NCI-H1436 (cell line): ENCODE results near the gene DDX50.
"Not testable (repeated sequence)": the region's sequence is repeated elsewhere in the genome, so short reads cannot be mapped to it uniquely, and the experiment has no call there.

Experiments
- DNase-seq: peaks from one replicate; lab custom pipeline; 2025; lab: John Stamatoyannopoulos, UW

DDX50 gene

DNA sequence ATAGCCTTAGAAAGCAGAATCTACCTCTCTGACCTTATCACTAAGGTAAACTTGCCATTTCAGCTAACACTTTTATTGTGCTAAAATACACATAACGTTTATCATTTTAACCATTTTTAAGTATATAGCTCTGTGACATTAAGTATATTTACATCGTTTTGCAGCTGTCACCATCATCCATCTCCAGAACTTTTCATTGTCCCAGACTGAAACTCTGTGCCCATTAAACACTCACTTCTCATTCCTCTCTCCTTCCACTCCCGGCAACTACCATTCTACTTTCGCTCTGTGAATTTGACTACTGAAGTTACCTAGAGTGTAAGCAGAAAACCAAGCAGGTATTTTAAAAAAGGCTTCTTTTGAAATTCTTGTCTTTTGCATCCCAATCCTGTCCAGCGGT is 1.3 kb downstream of the DDX50 start:
- DNase-seq = no peak

DNA sequence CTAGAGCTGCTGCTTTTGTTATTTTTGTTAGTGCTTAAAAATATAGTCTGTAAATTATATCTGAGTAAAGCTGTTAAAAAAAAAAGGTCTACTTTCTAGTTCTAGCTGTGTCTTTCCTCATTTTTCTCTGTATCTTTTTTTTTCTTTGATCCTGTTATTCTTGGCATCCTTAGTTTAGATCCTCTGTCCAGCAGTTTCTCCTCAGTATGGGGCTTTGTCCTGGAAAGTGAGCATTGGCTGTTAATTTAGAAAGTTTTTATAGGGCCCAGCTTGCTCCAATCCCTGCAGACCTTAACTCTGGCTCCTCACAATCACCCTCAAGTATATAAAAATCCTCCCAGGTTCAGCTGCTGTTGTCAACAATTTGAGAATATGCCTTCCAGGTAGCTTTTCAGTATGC is 23.5 kb downstream of the DDX50 start:
- no peak for DNase-seq

DNA sequence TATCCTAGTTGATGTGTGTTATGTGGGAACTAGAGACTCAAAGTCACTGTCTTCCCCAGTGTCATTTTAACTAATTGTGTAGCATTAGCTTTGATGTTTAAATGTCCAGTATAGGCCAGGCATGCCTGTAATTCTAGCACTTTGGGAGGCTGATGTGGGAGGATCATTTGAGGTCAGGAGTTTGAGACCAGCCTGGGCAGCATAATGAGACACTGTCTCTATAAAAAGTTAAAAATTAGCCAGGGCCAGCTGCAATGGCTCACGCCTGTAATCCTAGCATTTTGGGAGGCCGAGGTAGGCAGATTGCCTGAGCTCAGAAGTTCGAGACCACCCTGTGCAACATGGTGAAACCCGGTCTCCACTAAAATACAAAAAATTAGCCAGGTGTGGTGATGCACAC is 24.4 kb downstream of the DDX50 start:
- no peak for DNase-seq

DNA sequence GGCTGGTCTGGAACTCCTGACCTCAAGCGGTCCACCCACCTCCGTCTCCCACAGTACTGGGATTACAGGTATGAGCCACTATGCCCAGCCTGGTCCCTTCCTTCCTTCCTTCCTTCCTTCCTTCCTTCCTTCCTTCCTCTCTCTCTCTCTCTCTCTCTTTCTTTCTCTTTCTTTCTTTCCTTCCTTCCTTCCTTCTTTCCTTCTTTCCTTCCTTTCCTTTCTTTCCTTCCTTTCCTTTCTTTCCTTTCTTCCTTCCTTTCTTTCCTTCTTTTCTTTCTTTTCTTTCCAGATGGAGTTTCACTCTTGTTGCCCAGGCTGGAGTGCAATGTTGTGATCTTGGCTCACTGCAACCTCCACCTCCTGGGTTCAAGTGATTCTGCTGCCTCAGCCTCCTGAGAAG is 28.0 kb downstream of the DDX50 start:
- DNase-seq = not testable (repeated sequence)

DNA sequence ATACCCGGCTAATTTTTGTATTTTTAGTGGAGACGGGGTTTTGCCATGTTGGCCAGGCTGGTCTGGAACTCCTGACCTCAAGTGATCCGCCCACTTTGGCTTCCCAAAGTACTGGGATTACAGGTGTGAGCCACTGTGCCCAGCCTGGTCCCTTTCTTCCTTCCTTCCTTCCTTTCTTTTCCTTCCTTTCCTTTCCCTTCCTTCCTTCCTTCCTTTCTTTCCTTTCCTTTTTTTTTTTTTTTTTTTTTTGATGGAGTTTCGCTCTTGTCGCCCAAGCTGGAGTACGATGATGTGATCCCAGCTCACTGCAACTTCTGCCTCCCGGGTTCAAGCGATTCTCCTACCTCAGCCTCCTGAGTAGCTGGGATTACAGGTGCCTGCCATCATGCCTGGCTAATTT is 28.8 kb downstream of the DDX50 start:
- DNase-seq = not testable (repeated sequence)

- not testable (repeated sequence) for DNase-seq
Measured at GRCh38 chr10:68932860-68933259, 31.7 kb downstream of the DDX50 start.

- DNase-seq = no peak
Measured at GRCh38 chr10:68934994-68935393, 33.9 kb downstream of the DDX50 start.

- no peak for DNase-seq
Measured at GRCh38 chr10:68938117-68938516, 37.0 kb downstream of the DDX50 start.

- DNase-seq = no peak
Measured at GRCh38 chr10:68938884-68939283, 37.8 kb downstream of the DDX50 start.

- not testable (repeated sequence) for DNase-seq
Measured at GRCh38 chr10:68940917-68941316, 39.8 kb downstream of the DDX50 start.

DNA sequence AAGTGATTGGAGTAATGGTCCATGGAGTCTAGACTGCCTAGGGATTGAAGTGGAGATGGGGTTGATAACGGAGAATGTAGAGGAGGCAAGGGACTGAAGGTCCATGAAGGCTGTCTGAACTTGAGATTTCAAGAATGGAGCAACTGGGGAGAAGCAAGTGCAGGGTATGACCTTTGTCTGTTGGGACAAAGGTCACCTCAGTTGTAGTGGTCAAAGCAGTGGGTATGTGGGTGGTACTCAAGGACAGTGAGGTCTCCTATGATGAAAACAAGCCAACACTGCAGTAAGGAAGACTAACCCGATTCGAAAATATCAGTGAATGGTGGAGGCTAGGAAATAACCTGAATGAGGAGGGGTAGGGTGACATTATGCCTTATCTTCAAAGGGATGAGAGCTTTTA is 49.5 kb downstream of the DDX50 start:
- no peak for DNase-seq

DNA sequence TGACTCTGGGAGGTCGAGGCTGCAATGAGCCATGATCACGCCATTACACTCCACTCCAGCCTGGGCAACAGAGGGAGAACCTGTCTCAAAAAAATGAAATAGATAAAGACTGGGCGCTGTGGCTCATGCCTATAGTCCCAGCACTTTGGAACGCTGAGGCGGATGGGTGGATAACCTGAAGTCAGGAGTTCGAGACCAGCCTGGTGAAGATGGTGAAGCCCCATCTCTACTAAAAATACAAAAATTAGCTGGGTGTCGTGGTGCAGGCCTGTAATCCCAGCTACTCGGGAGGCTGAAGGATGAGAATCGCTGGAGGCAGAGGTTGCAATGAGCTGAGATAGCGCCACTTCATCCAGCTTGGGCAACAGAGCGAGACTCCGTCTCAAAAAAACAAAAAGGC is 53.8 kb downstream of the DDX50 start:
- DNase-seq = no peak

- DNase-seq = no peak
Measured at GRCh38 chr10:68955355-68955831, 54.3 kb downstream of the DDX50 start.

DNA sequence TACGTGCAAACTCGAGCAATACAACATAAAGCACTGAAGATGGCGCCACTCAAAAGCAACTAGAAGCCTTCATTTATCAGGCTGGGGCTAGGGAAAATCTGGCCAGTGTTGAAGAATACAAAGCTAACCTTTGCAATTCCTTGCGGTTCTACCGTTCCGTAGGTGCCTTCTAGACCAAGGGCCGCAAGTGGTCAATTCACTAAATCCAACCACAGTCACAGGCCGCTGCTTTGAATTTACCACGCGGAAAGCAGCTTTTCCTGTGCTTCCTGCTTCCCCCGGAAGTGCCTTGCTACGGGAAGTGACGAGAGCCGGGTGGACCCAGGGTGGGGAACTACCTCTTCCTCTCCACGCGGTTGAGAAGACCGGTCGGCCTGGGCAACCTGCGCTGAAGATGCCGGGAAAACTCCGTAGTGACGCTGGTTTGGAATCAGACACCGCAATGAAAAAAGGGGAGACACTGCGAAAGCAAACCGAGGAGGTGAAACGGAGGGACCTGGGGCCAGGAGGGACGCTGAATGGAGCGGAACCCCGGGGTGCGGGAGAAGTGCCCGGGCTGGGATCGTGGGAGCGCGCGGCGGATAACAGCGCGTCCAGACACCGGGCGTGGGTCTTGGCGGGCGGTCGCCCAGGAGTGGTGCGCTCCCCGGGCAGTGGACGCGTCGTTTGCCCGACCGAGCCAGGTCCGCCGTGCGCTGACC is 54.9 kb downstream of the DDX50 start, which contains the start of gene DDX21:
TSS of gene DDX21 (plus strand) at position 339 of the 701 bp plus-strand sequence. CDS start at position 395, 56 bp downstream.
- peak; percentile 84 for DNase-seq

DNA sequence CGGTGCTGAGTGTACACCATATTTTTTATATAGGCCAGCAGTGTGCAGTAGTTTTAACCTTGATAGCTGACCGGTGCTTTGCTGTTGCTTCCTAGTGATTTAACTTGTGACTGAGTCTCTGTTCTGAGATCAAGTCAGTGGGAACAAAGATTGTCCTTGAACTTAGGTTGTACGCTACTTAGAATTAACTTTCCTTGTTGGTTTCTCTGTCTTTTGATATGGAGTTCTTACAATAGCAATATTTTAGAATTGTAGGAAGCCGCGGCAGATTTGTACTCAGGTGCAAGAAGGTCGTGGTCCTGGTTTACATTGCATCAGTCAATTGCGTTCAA is 56.1 kb downstream of the DDX50 start:
- DNase-seq = no peak

- no peak for DNase-seq
Measured at GRCh38 chr10:68957654-68958053, 56.5 kb downstream of the DDX50 start.

DNA sequence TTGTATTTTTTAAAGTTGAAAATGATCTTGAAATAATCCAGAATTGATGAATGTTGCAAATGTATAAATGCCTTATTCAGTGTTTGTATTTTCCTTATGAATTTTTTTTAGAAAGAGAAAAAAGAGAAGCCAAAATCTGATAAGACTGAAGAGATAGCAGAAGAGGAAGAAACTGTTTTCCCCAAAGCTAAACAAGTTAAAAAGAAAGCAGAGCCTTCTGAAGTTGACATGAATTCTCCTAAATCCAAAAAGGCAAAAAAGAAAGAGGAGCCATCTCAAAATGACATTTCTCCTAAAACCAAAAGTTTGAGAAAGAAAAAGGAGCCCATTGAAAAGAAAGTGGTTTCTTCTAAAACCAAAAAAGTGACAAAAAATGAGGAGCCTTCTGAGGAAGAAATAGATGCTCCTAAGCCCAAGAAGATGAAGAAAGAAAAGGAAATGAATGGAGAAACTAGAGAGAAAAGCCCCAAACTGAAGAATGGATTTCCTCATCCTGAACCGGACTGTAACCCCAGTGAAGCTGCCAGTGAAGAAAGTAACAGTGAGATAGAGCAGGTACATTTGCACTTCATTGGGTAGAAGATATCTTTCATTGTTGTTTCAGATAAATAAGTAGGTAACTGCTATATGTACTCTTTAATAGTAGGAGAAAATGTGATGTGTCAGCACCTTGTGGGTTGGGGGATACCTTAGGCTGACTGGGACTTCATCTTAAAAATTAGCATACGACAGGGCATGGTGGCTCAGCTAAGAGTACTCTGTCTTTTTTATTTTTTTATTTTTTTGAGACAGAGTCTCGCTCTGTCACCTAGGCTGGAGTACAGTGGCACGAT is 58.8 kb downstream of the DDX50 start:
- no peak for DNase-seq

DNA sequence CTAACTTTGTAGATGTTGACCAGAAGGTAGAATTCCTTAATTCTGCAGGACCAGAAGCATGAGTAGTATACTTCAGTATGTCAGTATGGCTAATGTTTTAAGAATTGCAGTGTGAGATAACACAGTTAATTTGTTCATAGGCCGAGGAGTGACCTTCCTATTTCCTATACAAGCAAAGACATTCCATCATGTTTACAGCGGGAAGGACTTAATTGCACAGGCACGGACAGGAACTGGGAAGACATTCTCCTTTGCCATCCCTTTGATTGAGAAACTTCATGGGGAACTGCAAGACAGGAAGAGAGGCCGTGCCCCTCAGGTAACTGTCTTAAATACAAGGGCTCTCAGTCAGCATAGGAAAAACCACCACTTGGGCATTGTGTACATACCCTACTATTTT is 62.0 kb downstream of the DDX50 start:
- DNase-seq = no peak

DNA sequence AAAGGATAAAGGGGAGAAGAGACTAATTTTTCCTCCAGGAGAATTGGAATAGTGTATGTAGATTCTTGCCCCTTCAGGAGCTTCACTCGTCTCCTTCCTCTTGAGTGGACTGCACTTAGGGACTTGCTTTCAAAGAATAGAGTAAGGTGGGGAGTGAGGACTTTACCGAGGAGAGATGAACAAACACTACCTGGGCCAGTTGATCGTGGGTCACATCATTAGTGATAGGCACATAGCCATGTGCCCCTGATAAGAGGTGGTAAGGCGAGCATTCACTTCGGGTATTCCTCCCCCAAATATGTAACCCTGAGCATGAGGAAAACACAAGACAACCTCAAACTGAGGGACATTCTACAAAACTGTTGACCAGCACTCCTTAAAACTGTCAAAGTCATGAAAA is 72.9 kb downstream of the DDX50 start:
- DNase-seq = no peak

- DNase-seq = not testable (repeated sequence)
Measured at GRCh38 chr10:68975936-68976473, 74.9 kb downstream of the DDX50 start.

GRCh38 chr10:68979738-68980137 is 78.6 kb downstream of the DDX50 start:
- not testable (repeated sequence) for DNase-seq

GRCh38 chr10:68981074-68981473 is 80.0 kb downstream of the DDX50 start:
- DNase-seq = no peak

- DNase-seq = no peak
Measured at GRCh38 chr10:68982389-68982788, 81.3 kb downstream of the DDX50 start.
